Natural killer cell (primary cell): ENCODE measurements around the gene KRTAP10-1. TPM values are rescaled to one million over a fixed set of nuclear protein-coding genes. Genes with fewer than 3 reads are reported as not detected.

Experiments
- ATAC-seq, 3 donors: fragments of 150-1000 bp in 2 of 3; fragments of 200-7000 bp in 1 of 3; cut with Tn5 transposase; 1 replicate in 1 of 3; 2 replicates in 2 of 3; pipeline ENCODE4 v1.10.0; 2021; ENCODE audit warnings: mild to moderate bottlenecking in 2 of 3, moderate library complexity in 2 of 3
- DNase-seq, 2 donors: peaks; one replicate each; pipeline versions ENCODE4 v3.0.0 to v3.0.0-alpha.2; 2013 to 2021; ENCODE audit warnings: mixed read lengths in 1 of 2
- H3K27ac ChIP-seq: one replicate; pipeline ENCODE4 v1.5.1; 2013; ENCODE audit warnings: mild to moderate bottlenecking, low read length
- H3K27me3 ChIP-seq: one replicate; pipeline ENCODE4 v1.6.1; 2013; ENCODE audit warnings: low read length; ENCODE audit not compliant: control insufficient read depth, insufficient read depth
- H3K36me3 ChIP-seq: one replicate; pipeline ENCODE4 v1.6.1; 2013; ENCODE audit warnings: low read length; ENCODE audit not compliant: control insufficient read depth, insufficient read depth
- H3K4me1 ChIP-seq: one replicate; pipeline ENCODE4 v1.6.1; 2013; ENCODE audit warnings: low read length; ENCODE audit not compliant: control insufficient read depth, insufficient read depth
- H3K4me3 ChIP-seq: one replicate; pipeline ENCODE4 v1.5.1; 2013; ENCODE audit warnings: low read length
- H3K9me3 ChIP-seq: one replicate; pipeline ENCODE4 v1.6.1; 2013; ENCODE audit warnings: low read length; ENCODE audit not compliant: control insufficient read depth, insufficient read depth
- H3K27ac Mint-ChIP-seq, 2 donors: one replicate each; pipeline ENCODE4 v1.8.0; 2022; ENCODE audit warnings: mild to moderate bottlenecking in 2 of 2, mixed read lengths in 2 of 2, moderate library complexity in 1 of 2
- H3K27me3 Mint-ChIP-seq, 2 donors: one replicate each; pipeline ENCODE4 v1.8.0; 2022; ENCODE audit warnings: low read depth in 2 of 2, mixed read lengths in 2 of 2
- H3K36me3 Mint-ChIP-seq: one replicate; pipeline ENCODE4 v1.8.0; 2022; ENCODE audit warnings: mixed read lengths
- H3K4me1 Mint-ChIP-seq, 2 donors: one replicate each; pipeline ENCODE4 v1.8.0; 2022; ENCODE audit warnings: mixed read lengths in 2 of 2
- H3K4me3 Mint-ChIP-seq: one replicate; pipeline ENCODE4 v1.8.0; 2022; ENCODE audit warnings: mild to moderate bottlenecking, moderate library complexity, mixed read lengths
- H3K9me3 Mint-ChIP-seq, 2 donors: one replicate each; pipeline ENCODE4 v1.8.0; 2022; ENCODE audit warnings: mixed read lengths in 2 of 2
- WGBS: methylation state at CpG from one replicate; pipeline ENCODE4 v1.1.7; 2013; ENCODE audit warnings: missing lambda C conversion rate; ENCODE audit not compliant: insufficient coverage; 5-methylcytosine and 5-hydroxymethylcytosine counted together
- intact Hi-C: fragments of 100-400 bp; cut with micrococcal nuclease; formaldehyde crosslinking; loops from one replicate; pipeline ENCODE4 v1.14.2; 2022
- total RNA-seq, 4 donors: library from RNA; stranded (reverse); fragments of 120-200 nt in 1 of 4; gene quantifications; one replicate each; pipeline versions ENCODE4 v1.2.3 to v1.2.4, GENCODE V29; 2013 to 2022
- TF ChIP-seq, protein P1 (sequence below): fragments of 200-600 bp; IDR thresholded peaks from one replicate; pipeline ENCODE4 v1.8.0; 2022; ENCODE audit warnings: antibody characterized with exemption

KRTAP10-1 gene
- total RNA-seq, 3 donors from 2014 or later (not counting 1 experiment from before 2014, with no cell fraction given) = not detected

DNA sequence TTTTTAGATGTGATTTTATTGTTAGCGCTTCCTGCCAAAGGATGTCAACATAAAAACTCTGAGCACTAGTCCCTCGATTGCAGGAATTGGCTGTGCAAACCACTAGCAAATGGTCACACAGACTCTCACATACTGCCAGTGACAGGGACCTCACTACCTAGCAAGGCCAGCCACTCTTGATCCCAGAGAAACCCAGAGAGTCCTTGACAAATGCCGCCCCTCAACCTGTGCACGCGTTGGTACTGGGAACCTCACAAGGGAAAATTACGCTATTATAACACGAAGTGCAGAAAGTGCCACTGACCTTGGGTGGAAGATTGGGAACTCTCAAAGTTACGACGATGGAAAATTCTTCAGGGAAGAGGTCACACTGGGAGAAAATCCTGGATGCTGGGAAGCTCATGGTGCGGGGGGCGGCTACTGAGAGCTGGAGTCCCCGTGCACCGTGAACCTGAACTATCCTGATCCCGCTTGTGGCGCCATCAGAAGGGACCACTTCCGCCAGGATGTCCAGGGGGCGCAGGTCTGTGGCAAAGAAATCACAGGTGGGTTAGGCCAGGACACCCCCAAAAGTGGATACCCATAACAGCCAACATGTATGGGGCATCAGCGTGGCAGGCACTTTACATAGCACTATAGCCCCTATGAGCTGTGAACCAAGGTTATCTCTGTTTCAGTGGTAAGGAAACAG lies 27.6 kb upstream of the KRTAP10-1 start:
- H3K36me3 ChIP-seq = no peaks in the 10 kb centered on the region
- intact Hi-C loops = no loop called here
- Mint-ChIP-seq H3K4me1 (peaks cover 7 to 14% of the 10 kb centered on the region in 2 donors), H3K36me3 (peaks cover under 1% of the 10 kb centered on the region), H3K27me3 (peaks cover 13 to 14% of the 10 kb centered on the region in 2 donors), H3K4me3 (no peak overlapping the region), H3K27ac (peak overlapping the region in 1 of 2 donors; percentile 33), H3K9me3 (peaks cover 0 to 2% of the 10 kb centered on the region in 2 donors)
- peak in 1 of 3 donors; percentile 19 for ATAC-seq
- no peak overlapping the region for H3K27ac ChIP-seq
- no peaks in the 10 kb centered on the region for H3K9me3 ChIP-seq
- TF ChIP-seq, protein P1, sequence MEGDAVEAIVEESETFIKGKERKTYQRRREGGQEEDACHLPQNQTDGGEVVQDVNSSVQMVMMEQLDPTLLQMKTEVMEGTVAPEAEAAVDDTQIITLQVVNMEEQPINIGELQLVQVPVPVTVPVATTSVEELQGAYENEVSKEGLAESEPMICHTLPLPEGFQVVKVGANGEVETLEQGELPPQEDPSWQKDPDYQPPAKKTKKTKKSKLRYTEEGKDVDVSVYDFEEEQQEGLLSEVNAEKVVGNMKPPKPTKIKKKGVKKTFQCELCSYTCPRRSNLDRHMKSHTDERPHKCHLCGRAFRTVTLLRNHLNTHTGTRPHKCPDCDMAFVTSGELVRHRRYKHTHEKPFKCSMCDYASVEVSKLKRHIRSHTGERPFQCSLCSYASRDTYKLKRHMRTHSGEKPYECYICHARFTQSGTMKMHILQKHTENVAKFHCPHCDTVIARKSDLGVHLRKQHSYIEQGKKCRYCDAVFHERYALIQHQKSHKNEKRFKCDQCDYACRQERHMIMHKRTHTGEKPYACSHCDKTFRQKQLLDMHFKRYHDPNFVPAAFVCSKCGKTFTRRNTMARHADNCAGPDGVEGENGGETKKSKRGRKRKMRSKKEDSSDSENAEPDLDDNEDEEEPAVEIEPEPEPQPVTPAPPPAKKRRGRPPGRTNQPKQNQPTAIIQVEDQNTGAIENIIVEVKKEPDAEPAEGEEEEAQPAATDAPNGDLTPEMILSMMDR = no peak
- no peaks in the 10 kb centered on the region for H3K27me3 ChIP-seq
- no peak for DNase-seq
- no peak overlapping the region for H3K4me3 ChIP-seq
- WGBS = 92% methylated on average over 18 of the region's 18 CpGs
- H3K4me1 ChIP-seq = no peaks in the 10 kb centered on the region

DNA sequence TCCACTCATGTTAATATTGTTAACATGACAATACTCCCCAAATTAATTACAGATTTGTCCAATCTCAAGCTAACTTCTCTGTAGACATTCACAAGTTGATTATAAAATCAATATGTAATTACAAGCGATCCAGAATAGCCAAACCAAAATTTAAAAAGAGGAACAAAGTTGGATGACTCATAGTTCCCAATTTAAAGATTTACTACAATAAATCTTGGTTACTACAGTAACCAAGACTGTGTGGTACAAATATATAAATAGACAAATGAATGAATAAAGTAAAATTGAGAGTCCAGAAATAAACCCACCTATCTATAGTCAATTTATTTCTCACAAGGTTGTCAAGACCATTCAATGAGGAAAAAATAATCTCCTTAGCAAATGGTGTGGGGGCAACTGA lies 26.4 kb upstream of the KRTAP10-1 start:
- Histone ChIP-seq H3K9me3 (no peaks in the 10 kb centered on the region), H3K4me1 (no peaks in the 10 kb centered on the region), H3K27me3 (no peaks in the 10 kb centered on the region), H3K36me3 (no peaks in the 10 kb centered on the region), H3K4me3 (no peak overlapping the region), H3K27ac (no peak overlapping the region)
- 0% methylated on average over 1 of the region's 1 CpG for WGBS
- Mint-ChIP-seq H3K36me3 (peaks cover 12% of the 10 kb centered on the region), H3K4me3 (no peak overlapping the region), H3K27me3 (peaks cover 9 to 10% of the 10 kb centered on the region in 2 donors), H3K4me1 (peaks cover 7 to 14% of the 10 kb centered on the region in 2 donors), H3K9me3 (peaks cover 3 to 4% of the 10 kb centered on the region in 2 donors), H3K27ac (no peak overlapping the region)
- ATAC-seq (no peak), DNase-seq (no peak)
- TF ChIP-seq, protein P1 = no peak
- intact Hi-C loops = no loop called here

DNA sequence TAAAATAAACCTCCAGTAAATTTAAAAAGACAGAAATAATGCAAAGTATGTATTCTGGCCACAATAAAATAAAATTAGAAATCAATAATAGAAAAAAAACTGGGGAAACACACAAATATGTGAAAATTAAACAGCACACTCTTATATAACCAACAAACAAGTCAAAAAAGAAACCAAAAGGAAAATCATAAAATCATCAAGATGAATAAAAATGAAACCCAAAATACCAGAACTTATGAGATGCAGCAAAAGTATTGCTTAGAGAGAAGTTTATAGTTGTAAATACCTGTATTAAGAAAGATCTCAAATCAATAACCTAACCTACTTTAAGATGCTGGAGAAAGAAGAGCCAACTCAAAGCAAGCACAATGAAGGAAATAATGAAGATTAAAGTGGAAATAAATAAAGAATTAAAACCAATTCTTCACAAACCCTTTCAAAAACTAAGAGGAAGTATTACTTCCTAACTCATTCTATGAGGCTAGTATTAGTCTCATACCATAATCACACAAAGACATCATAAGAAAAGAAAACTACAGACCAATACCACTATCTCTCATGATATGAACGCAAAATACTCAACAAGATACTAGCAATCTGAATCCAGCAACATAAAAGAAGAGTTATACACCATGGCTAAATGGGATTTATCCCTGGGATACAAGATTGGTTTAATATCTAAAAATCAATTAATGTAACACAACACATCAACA lies 25.0 kb upstream of the KRTAP10-1 start:
- peaks cover 6 to 8% of the 10 kb centered on the region in 2 donors for H3K27me3 Mint-ChIP-seq
- no peaks in the 10 kb centered on the region for H3K9me3 ChIP-seq
- H3K36me3 Mint-ChIP-seq = peaks cover 12% of the 10 kb centered on the region
- WGBS = 20% methylated on average over 1 of the region's 1 CpG
- H3K27ac Mint-ChIP-seq = peak overlapping the region; percentile 5 to 61
- peak overlapping the region; percentile 25 for H3K4me3 Mint-ChIP-seq
- no peak overlapping the region for H3K4me3 ChIP-seq
- TF ChIP-seq, protein P1 = no peak
- H3K27ac ChIP-seq = peak overlapping the region; percentile 30
- intact Hi-C loops = no loop called here
- H3K9me3 Mint-ChIP-seq = peaks cover 3 to 4% of the 10 kb centered on the region in 2 donors
- no peaks in the 10 kb centered on the region for H3K27me3 ChIP-seq
- DNase-seq (no peak), ATAC-seq (no peak)
- H3K36me3 ChIP-seq = no peaks in the 10 kb centered on the region
- no peaks in the 10 kb centered on the region for H3K4me1 ChIP-seq
- H3K4me1 Mint-ChIP-seq = peaks cover 7 to 14% of the 10 kb centered on the region in 2 donors
